Measurements from ENCODE around the gene FXYD5. TPM values are rescaled to one million over a fixed set of nuclear protein-coding genes. Genes with fewer than 3 reads are reported as not detected.

Gene FXYD5
- total RNA-seq, 2 experiments from 2014 or later: 82.1 to 147 TPM

- peak; percentile 45 for DNase-seq (ENCODE audit: low spot score)
These were observed 12.5 kb upstream of the FXYD5 start for GRCh38 chr19:35141837-35142605.

GRCh38 chr19:35142606-35143230, 11.8 kb upstream of the FXYD5 start:
- H3K79me2 ChIP-seq (ENCODE audit: insufficient read depth, low read depth, low read length): no peaks in the 10 kb centered on the region
- H3K4me2 ChIP-seq (ENCODE audit: low read length): peak overlapping the region; percentile 95
- ChIA-PET POLR2A (interaction anchor here (0.6 to 3.5 kb wide), 10 partner anchors 12 to 327 kb away, joined by 3 to 25 read pairs (median 4); partner anchors contain the start of gene FXYD5), CTCF (ENCODE audit: unreplicated experiment) (interaction anchor here (0.6 to 1.4 kb wide), 6 partner anchors 8 to 147 kb away, joined by 3 to 20 read pairs (median 5); no protein-coding TSS in a partner anchor)
- H3K9me2 ChIP-seq (ENCODE audit: insufficient read depth, low read length): no peaks in the 10 kb centered on the region
- no TSS peak for BruUV-seq (replicated peaks)
- intact Hi-C loops (cut with micrococcal nuclease; ENCODE audit: unreplicated experiment): loop anchor here (5.0 to 10.0 kb wide), 2 partner anchors 125 to 322 kb away; partner anchors contain the start of gene USF2
- DNase-seq (ENCODE audit: low spot score): peak; percentile 77
- no peaks in the 10 kb centered on the region for H4K20me1 ChIP-seq (ENCODE audit: insufficient read depth, low read length)
- peak overlapping the region; percentile 64 for H2AFZ ChIP-seq (ENCODE audit: low read length)
- H3K4me3 ChIP-seq (ENCODE audit: low read depth, low read length, poor library complexity, severe bottlenecking): peak overlapping the region; percentile 67
- H3K36me3 ChIP-seq (ENCODE audit: insufficient read depth, low read length): no peaks in the 10 kb centered on the region
- H3K4me1 ChIP-seq (ENCODE audit: insufficient read depth, low read length, poor library complexity, severe bottlenecking): peaks cover 43% of the 10 kb centered on the region
- no peak overlapping the region for H3K27ac ChIP-seq (ENCODE audit: low read depth, low read length, poor library complexity, severe bottlenecking)
- TF ChIP-seq EZH2phosphoT487 (IDR thresholded peaks at IDR 0.05; ENCODE audit: borderline replicate concordance, low read depth, low read length) (no peak), CTCF (conservative IDR thresholded peaks at IDR 0.05; ENCODE audit: low read length) (peak; percentile 50)
- no peaks in the 10 kb centered on the region for H3K9me3 ChIP-seq (ENCODE audit: low read length)

More at GRCh38 chr19:35141837-35142605, 12.5 kb upstream of the FXYD5 start:
- Histone ChIP-seq H3K9me2 (ENCODE audit: insufficient read depth, low read length) (no peaks in the 10 kb centered on the region), H3K4me3 (ENCODE audit: low read depth, low read length, poor library complexity, severe bottlenecking) (peak overlapping the region; percentile 67), H3K27ac (ENCODE audit: low read depth, low read length, poor library complexity, severe bottlenecking) (peak overlapping the region; percentile 44), H3K79me2 (ENCODE audit: insufficient read depth, low read depth, low read length) (no peaks in the 10 kb centered on the region), H3K9me3 (ENCODE audit: low read length) (no peaks in the 10 kb centered on the region), H3K4me2 (ENCODE audit: low read length) (peak overlapping the region; percentile 95), H4K20me1 (ENCODE audit: insufficient read depth, low read length) (no peaks in the 10 kb centered on the region), H3K36me3 (ENCODE audit: insufficient read depth, low read length) (no peaks in the 10 kb centered on the region), H3K4me1 (ENCODE audit: insufficient read depth, low read length, poor library complexity, severe bottlenecking) (peaks cover 43% of the 10 kb centered on the region), H2AFZ (ENCODE audit: low read length) (peak overlapping the region; percentile 64)
- no TSS peak for BruUV-seq (replicated peaks)
- intact Hi-C loops (cut with micrococcal nuclease; ENCODE audit: unreplicated experiment): loop anchor here (1.0 to 10.0 kb wide), 5 partner anchors 75 to 323 kb away; partner anchors contain the start of gene USF2
- ChIA-PET CTCF (ENCODE audit: unreplicated experiment) (interaction anchor here (0.5 to 1.7 kb wide), 15 partner anchors 9 to 143 kb away, joined by 3 to 20 read pairs (median 5); partner anchors contain the start of gene FXYD5), POLR2A (interaction anchor here (0.6 to 3.5 kb wide), 17 partner anchors 12 to 327 kb away, joined by 3 to 25 read pairs (median 4); partner anchors contain the start of gene FXYD5)
- TF ChIP-seq CTCF (conservative IDR thresholded peaks at IDR 0.05; ENCODE audit: low read length) (no peak), EZH2phosphoT487 (IDR thresholded peaks at IDR 0.05; ENCODE audit: borderline replicate concordance, low read depth, low read length) (no peak)
